Omental fat pad (tissue), 4 donors: Measurements from ENCODE around the gene NPNT. TPM values are rescaled to one million over a fixed set of nuclear protein-coding genes. Genes with fewer than 3 reads are reported as not detected.

Experiments used
- ATAC-seq: fragments of 150-250 bp; one replicate; pipeline ENCODE4 v1.9.1; 2016; ENCODE audit warnings: mild to moderate bottlenecking, moderate library complexity; ENCODE audit not compliant: low FRiP score
- DNase-seq: peaks from one replicate; pipeline ENCODE4 v3.0.0-alpha.2; 2019; ENCODE audit warnings: low spot score
- CTCF ChIP-seq, 3 donors: fragments of 450-650 bp; IDR thresholded peaks; one replicate each; pipeline ENCODE4 v1.5.1; 2016 to 2017; ENCODE audit warnings: antibody characterized with exemption in 3 of 3, mild to moderate bottlenecking in 3 of 3, moderate library complexity in 2 of 3
- total RNA-seq, 4 donors: library from RNA; depleted of rRNA; stranded (reverse); fragments of >200 nt; gene quantifications; one replicate each; pipeline ENCODE4 v1.1.0, GENCODE V29; 2016

The NPNT gene
- total RNA-seq, 4 donors from 2014 or later, result 7.4 to 40.6 (median 23.2) TPM

- TF ChIP-seq CTCF (IDR thresholded peaks at IDR 0.05), result no peak
- ATAC-seq (no peak), DNase-seq (no peak)
These were observed 84.2 kb downstream of the NPNT start for GRCh38 chr4:105979506-105979905.

DNA sequence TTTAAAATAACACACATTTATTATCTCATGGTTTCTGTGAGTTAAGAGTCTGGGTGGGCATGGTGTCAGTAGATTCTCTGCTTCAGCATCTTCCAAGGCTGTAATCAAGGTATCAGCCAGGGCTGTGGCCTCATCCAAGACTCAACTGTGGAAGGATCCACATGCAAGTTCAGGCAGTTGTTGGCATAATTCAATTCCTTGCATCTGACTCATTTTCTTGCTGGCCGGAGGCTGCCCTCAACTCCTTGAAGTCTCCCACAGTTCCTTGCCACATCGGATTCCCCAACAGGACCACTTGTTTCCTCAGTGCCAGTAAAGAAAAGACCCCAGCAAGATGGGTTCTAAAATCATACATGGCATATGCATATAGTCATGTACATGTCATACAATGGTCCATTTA, 93.4 kb downstream of the NPNT start:
- no peak for DNase-seq
- TF ChIP-seq CTCF (IDR thresholded peaks at IDR 0.05), result no peak
- no peak for ATAC-seq

DNA sequence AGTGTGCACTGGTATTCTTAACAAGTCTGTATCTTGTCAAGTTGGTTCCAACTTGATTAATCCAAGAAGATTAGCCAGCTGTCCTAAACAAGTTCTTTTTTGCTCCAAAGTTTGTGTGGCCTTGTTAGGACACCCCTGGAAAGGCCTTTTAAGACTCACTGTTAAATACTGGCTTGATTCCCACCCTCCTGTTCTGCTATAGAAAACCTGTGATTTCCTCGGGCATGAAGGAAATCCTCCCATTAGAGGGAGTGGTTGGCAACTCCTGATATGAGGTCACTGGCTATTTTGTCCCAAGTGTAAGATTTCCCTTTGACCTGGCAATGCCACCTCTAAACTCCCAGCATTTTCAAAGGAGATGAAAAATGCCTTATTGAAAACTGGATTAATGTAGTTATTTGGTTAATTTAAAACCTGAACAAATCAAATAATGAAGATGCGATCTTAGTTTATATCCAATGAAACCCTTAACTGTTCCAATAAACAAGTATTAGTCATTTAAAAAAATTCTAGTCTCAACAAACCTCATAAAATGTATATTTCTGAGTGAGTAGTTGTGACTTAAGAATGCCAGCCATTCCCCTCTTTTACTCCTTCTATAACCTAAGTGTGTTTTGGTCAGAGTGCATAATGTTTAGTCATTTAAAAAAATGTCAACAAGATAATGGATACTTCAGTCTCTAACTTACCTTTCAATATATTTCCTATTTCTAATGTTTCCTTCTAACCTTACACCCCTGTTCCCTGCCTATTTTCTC, 94.4 kb downstream of the NPNT start:
- DNase-seq, result no peak
- no peak for ATAC-seq

DNA sequence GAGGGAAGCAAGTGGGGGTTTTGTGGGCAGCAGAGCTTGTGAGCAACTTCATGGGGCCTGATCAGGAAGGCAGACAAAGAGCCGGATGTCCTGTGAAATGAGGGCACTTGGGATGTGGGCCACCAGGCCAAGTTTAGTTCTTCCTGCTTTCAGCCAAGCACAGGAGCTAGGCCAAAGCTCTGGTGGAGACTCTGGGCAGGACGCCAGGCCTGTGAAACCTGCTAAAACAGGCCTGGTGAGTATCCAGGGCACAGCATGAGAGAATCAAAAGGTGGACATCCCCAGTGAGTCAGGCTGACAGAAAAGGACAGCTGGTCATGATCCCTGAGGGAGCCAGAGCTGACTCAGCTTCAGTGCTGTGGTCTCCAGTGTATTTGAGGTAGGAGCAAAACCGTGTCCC, 95.7 kb downstream of the NPNT start:
- TF ChIP-seq CTCF (IDR thresholded peaks at IDR 0.05), result no peak
- ATAC-seq (no peak), DNase-seq (peak; percentile 42)

More for the DNA sequence above, 94.4 kb downstream of the NPNT start:
- no peak for TF ChIP-seq CTCF (IDR thresholded peaks at IDR 0.05)

GRCh38 chr4:105991726-105992125, 96.5 kb downstream of the NPNT start:
- TF ChIP-seq CTCF (IDR thresholded peaks at IDR 0.05), result no peak
- DNase-seq (no peak), ATAC-seq (no peak)

DNA sequence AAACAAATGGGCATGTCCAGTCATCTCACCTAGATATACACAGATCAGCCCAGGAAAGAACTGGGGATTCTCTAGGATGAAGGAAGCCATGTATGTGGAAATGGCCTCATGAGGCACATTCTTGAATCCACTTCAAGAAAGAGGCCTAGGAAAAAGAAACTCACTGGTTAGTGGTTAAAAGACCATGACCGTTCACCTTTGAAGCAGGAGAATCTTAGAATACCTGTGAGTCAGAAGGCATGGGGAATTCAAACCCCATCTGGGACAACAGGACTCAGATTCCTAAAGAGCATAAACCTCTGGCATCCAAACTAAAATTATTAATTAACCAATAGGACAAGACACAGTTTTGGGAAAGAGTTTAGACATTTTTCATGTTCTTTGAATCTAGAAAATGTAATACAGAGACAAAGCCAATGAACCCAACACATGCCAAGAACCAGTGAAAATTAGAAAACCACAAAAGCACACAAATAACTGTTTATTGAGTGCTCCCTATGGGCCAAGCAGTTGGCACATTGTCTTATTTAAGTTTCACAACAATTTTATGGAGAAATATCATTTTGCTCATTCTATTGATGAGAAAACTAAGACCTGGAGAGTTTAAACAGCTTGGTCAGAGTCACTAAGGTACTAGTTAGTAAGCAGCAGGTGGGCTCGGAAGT, 97.5 kb downstream of the NPNT start:
- ATAC-seq (no peak), DNase-seq (no peak)
- TF ChIP-seq CTCF (IDR thresholded peaks at IDR 0.05), result no peak

- no peak for ATAC-seq
- DNase-seq, result no peak
- no peak for TF ChIP-seq CTCF (IDR thresholded peaks at IDR 0.05)
These were observed 98.8 kb downstream of the NPNT start for GRCh38 chr4:105994061-105994460.
